GM21737 (cell line): Measurements from ENCODE around the gene SYCP2.

Source experiments
- ATAC-seq: cut with Tn5 transposase; IDR thresholded peaks from one replicate; pipeline ENCODE4 v1.9.1; 2021; ENCODE audit warnings: mild to moderate bottlenecking, moderate library complexity; ENCODE audit not compliant: unreplicated experiment

Gene SYCP2

GRCh38 chr20:59836767-59837166, 96.7 kb downstream of the SYCP2 start:
- ATAC-seq: no peak

DNA sequence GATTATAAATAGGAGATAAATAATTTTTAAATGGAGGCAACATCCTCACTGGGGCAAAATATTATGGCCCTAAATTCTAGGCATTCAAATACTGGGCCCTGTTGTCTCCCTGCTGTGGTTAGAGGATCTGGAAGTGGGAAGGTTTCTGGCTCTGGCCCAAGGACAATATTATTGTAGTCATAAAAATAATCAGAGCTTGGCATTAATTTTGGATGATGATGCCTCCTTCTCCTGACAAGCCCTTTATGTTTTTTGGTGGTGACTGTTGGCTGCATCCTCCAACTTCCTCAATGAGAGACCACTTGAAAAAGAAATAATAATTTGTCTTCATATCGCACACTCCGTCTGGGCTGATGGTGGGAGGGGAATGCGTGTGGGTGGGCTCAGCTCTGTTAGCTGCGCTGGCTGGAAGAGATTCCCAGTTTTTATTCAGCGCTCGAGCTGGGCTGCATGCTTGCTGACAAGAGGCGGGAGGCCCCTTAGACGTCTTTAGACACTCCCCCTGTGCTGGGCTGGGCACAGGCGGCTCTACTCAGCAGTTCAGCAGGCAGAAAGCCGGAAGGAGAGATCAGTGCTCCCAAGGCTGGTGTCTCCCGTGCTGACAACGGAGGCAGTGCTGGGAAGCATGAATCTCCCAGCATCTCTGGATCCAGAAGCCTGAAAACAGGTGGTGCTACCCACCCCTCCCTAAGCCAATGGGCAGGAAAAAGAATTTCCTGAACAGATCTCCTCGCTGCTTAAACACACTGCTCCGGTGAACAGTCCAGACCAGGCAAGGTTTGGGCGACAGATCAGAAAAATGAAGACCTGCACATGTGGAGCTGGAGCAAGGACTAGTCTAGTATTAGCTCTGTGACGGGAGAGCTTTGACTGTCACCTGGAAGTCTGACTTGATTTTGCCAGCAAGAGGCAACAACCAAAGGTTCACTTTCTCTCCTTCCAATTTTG, 97.7 kb downstream of the SYCP2 start:
- no peak for ATAC-seq

- ATAC-seq: no peak
These were observed 98.4 kb downstream of the SYCP2 start for GRCh38 chr20:59835057-59835447.

- ATAC-seq: no peak
These were observed 100.8 kb downstream of the SYCP2 start for GRCh38 chr20:59832406-59833363.

DNA sequence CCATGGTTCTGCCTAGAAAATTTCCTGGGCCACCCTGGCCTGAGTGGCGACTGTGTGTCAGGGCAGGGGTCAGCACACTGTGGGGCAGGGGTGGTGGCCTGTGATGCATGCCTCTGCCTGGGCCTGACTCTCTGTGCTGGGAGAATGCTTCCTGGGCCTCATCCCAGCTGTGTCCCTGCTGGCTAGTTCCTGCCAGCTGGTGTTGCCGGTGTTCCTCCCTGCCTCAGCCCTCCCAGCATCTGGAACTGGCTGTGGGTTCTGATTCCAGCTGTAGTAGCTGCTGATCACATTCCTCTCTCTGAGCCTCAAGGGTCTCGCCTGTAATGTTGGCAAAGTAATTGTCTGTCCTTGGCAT, 101.5 kb downstream of the SYCP2 start:
- ATAC-seq: no peak

DNA sequence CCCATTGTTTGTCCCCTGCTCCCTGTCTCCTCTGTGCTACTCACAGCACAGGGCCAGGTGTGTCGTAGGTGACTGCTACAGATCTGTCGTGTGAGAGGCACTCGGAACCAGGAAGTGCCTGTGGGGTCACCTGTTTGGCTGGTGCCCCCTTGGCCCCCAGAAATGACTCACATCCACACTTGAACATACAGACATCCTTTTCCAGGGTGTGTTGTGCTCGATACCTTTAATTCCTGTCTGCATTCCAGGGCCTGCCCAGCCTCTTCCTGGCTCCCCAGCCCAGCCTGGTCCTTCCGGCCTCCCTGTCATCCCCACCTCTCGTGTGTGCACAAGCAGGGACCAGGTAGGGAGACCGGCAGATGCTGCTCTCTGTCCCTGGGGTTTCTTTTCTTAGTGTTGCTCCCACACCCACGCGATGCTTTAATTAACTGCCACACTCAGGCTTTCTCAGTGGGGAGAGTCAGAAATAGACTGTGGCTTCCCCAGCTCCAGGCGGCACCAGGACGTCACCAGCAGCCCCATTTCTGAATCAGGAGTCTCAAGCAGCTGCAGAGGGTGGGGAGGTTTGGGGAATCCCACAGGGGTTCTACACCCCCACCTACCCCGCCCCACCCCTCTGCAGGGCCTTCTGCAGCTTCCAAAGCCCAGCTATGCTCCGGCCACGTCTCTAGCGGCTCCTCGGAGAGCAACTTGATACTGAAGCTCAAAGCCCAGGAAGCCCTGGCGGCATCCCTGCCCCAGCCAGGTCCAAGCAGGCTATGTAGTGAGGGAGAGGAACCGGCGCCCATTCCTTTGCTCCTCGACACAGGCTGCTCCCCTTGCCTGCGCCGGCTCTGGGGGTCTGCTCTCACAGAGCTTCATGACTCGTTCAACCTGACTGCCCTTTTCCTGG, 102.2 kb downstream of the SYCP2 start:
- ATAC-seq: no peak

DNA sequence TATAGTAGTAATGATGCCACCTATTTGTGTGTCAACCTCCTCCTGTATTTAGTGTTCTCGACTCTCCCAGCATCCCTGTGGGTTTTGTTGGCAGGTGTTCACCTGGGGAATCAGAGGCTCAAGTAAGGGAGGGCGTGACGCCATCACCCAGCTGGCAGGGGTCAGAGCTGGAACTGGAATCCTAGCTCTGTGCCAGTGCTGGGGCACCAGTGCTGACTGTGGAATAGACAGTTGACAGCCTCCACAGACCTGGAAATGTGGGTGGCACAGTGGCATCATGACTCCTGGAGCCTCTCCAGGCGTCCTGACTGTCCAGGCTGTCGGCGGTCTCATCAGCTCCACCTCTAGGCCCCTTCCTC, 102.8 kb downstream of the SYCP2 start:
- no peak for ATAC-seq

GRCh38 chr20:59829786-59830664, 103.4 kb downstream of the SYCP2 start:
- no peak for ATAC-seq

GRCh38 chr20:59829054-59829785, 104.2 kb downstream of the SYCP2 start:
- no peak for ATAC-seq

DNA sequence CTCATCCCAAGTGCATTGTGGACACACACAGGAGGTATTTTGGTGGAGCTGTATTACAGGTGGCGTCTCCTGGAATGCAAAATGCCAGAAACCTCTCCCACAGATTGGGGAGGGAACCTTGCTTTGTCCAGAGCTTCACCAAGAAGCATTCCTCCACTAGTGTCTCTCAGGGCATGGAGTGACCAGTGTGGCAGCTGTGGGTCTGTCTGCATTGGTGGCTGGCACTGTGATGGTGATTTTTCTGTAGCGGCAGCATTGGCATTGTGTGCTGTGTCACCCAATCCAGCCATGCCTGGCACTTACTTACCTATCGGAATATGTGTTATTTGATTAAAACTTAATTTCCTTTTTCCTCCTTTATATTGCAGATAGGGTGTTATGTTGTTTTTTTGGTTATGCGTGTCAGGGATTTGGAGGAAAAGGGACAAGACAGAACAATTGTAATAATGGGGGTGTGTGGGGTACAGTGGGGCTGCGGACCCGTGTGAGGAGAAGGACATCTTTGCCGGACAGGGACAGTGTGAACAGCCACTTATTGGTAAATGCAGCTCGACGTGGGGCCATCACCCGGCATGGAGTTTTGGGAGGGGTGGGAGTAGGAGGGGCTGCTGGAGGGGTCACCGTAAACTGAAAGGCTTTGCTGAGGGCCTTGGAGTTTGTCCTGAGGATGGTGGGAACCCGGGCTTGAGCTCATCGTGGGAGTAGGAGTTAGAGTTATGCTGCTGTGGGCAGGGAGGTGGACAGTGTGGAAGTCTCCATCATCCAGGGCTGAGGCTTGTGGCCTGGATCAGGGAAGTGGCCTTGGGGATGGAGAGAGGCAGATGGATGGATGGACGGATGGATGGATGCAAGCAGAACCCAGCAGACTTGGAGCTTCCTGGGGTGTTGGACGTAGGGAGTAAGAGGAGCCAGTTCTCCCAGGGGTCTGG, 105.0 kb downstream of the SYCP2 start:
- ATAC-seq: no peak

DNA sequence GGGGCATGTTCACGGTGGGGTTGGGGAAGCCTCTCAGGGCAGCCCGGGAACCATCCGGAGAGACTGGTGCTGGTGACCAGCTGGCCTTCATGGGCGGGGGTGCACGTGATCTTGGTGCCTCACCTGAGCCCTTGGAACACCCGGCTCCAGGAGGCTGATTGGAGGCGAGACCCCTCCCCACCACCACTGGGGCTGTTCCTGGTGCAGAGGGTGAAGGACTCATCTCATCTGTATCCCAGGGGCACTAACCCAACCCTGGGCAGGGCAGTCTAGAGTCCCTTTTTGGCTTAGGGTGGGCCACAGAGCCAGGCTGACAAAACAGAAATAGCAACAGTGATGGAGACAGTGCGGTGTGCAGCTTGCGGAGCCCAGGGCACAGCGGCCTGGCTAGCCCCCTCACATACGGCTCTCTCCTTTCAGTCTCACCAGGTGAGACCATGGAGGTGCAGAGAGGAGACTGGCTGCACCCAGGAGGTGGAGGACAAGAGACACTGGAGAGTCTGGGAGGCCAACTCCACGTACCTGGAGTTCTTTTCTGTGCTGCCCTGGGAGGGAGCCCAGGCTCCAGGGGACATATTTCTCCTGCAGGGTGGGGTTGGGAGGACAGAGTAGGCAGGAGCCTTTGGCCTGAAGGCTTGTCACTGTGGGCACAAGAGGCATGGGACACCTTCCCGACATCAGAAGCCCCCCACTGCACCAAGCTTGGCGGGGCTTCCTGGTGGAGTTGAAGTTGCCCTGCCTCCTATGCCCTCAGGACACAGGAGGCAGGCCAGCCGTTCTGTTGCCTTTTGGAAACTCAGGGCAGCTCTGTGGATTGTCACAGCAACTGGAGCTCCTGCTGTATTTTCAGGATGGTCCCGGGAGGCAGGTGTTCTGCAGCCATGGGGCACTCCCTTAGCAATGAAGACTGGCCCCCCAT, 106.0 kb downstream of the SYCP2 start:
- ATAC-seq: no peak

- no peak for ATAC-seq
These were observed 107.3 kb downstream of the SYCP2 start for GRCh38 chr20:59825944-59826759.

GRCh38 chr20:59825563-59825920, 107.9 kb downstream of the SYCP2 start:
- ATAC-seq: no peak

- no peak for ATAC-seq
These were observed 108.5 kb downstream of the SYCP2 start for GRCh38 chr20:59824711-59825562.

DNA sequence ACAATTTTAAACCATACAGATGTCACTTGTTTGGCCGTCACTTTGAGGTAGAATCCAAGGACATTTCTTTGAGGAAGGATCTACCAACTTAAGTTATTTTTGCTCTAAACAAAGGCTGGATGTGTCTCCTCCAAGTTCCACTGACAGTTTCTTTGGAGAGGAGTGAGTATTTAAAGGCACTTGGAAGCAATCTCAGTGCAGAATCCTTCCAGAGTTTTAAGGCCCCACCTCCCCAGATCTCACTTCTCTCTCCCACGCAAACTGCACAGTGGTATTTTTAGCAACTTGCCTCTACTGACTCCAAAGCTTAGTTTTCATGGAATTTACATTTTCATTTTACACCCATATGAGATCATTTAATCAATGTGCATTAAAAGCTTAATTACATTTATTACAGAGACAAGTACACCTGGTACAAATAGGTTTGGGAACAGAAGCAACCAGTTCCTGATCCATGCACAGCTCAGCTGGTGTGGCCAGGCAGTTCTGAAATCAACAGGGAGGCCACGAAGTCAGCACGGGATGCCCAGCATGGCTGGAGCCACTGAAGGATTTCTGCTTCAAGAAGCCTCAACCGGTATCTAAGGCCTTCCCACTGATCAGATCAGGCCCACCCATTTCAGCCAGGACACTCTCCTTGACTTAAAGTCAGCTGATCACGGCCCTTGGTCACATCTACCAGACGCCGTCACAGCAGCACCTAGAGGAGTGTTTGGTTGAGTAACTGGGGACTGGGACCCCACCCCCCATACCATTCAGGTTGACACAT, 109.8 kb downstream of the SYCP2 start:
- no peak for ATAC-seq
